GM23248 (cell line): ENCODE data around the gene ZBTB43.

Experiments
- EZH2 ChIP-seq: fragments of 200-600 bp; sonication (generic); IDR thresholded peaks from 2 replicates; pipeline ENCODE4 v1.6.1; 2018; ENCODE audit warnings: antibody characterized with exemption, mild to moderate bottlenecking; ENCODE audit not compliant: insufficient read depth, poor library complexity, severe bottlenecking
- EZH2phosphoT487 ChIP-seq: fragments of 200-600 bp; sonication (generic); IDR thresholded peaks from 2 replicates; pipeline ENCODE4 v1.6.1; 2018; ENCODE audit warnings: antibody characterized with exemption, moderate library complexity, mild to moderate bottlenecking, low read depth; ENCODE audit not compliant: insufficient read depth

DNA sequence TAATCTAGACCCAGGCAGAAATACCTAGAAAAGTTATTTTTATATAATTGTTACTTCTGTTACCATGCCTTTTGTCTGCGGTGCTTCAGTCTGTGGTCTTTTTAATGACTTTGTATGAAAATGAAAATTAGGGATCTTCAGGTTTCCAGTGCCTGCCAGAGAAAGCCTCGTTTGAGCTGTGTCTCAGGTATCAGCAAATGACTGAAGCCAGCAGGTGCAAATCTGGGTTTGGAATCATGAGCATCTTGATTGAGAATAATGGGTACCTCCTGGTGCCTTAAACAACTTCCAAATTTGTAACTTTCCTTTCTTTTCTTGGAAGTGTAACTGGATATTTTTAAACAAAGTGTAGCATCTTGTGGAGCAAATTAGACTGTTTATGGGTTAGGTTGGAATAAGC, 59.9 kb downstream of the ZBTB43 start:
- TF ChIP-seq EZH2 = no peak
- TF ChIP-seq EZH2phosphoT487 = no peak
